NT2/D1 (cell line): ENCODE data around the gene GNAI3.

ENCODE experiments used
- SUZ12 ChIP-seq: IDR thresholded peaks from 2 replicates; pipeline ENCODE4 v1.6.1; 2011; ENCODE audit not compliant: insufficient read length, insufficient read depth; ENCODE audit errors: extremely low read depth
- YY1 ChIP-seq: IDR thresholded peaks from 2 replicates; pipeline ENCODE4 v1.6.1; 2011; ENCODE audit not compliant: insufficient read length, insufficient read depth
- ZNF274 ChIP-seq: IDR thresholded peaks from 2 replicates; pipeline ENCODE4 v1.6.1; 2011; ENCODE audit warnings: mild to moderate bottlenecking, low read depth, low read length

DNA sequence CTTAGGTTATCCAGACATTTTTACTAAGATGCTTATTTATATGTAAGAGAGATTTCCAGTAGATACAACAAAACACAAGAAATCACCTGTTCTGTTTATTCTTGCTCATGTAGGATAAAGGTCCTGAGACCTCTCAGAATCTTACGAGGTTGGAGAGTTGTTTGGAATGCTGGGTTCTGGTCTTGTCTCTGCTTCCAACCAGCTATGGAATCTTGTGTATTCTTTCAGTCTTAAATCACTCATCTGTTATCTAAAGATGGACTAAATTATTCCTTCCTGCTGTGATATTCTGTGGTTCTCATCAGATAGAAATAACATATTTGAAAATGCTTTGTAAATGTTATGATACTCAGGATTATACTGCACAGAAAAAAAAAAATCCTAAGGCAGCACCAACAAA is 49.7 kb downstream of the GNAI3 start:
- TF ChIP-seq SUZ12 (no peak), ZNF274 (no peak), YY1 (no peak)
